ENCODE data around the gene PARD3. TPM values are rescaled to one million over a fixed set of nuclear protein-coding genes. Genes with fewer than 3 reads are reported as not detected.
A peak's percentile ranks its signal among the peaks of the same experiment; 100 is the strongest.

Gene PARD3
- polyA plus RNA-seq, 2 of the 4 experiments (the other 2 are of a cell fraction), result 110 to 200 TPM

- TF ChIP-seq SREBF2 (IDR thresholded peaks at IDR 0.05), result no peak
- TF ChIP-seq TP53 (CRISPR knock-in tag; IDR thresholded peaks at IDR 0.05), result 0 out of 2 replicates have a peak, but pooled peaks have one; percentile 28
- TF ChIP-seq KDM1A (IDR thresholded peaks at IDR 0.05; ENCODE audit: low read depth), result no peak
- no peak for TF ChIP-seq NPAS2 (CRISPR knock-in tag; IDR thresholded peaks at IDR 0.05; ENCODE audit: borderline replicate concordance)
- TF ChIP-seq MAX (IDR thresholded peaks at IDR 0.05), result peak; percentile 40; the same call in 1 of the 2 replicates
- TF ChIP-seq HEYL (CRISPR knock-in tag; IDR thresholded peaks at IDR 0.05), result no peak
- no peak for TF ChIP-seq HES2 (IDR thresholded peaks at IDR 0.05)
- TF ChIP-seq ZNF302 (CRISPR knock-in tag; IDR thresholded peaks at IDR 0.05), result no peak
- TF ChIP-seq GATA3 (IDR thresholded peaks at IDR 0.05; ENCODE audit: borderline replicate concordance), result peak; percentile 82; the same call in 1 of the 2 replicates
- no peak for TF ChIP-seq ESRRA (IDR thresholded peaks at IDR 0.05; ENCODE audit: borderline replicate concordance, low read length)
- no peak for TF ChIP-seq EHMT2 (IDR thresholded peaks at IDR 0.05; ENCODE audit: low read depth)
- TF ChIP-seq RARB (CRISPR knock-in tag; IDR thresholded peaks at IDR 0.05), result no peak; the same call in 1 of the 2 replicates
- TF ChIP-seq EP300 (IDR thresholded peaks at IDR 0.05), result peak in 1 of 2 experiments; percentile 40; a peak in 2 of 5 replicates
- TF ChIP-seq JUNB (IDR thresholded peaks at IDR 0.05), result peak; percentile 75
- no peak for TF ChIP-seq KDM5A (IDR thresholded peaks at IDR 0.05)
- TF ChIP-seq MAFK (IDR thresholded peaks at IDR 0.05; ENCODE audit: partially characterized antibody), result peak; percentile 91
- peak; percentile 88 to 92 for TF ChIP-seq RAD21 (conservative IDR thresholded peaks at IDR 0.05 in 1 of 2, IDR thresholded peaks at IDR 0.05 in 1 of 2)
- 0 out of 2 replicates have a peak, but pooled peaks have one; percentile 29 for TF ChIP-seq FOXS1 (CRISPR knock-in tag; IDR thresholded peaks at IDR 0.05)
- no peak for TF ChIP-seq ELK1 (IDR thresholded peaks at IDR 0.05; ENCODE audit: low read depth, low read length)
- peak; percentile 86 for TF ChIP-seq HOXB5 (CRISPR knock-in tag; IDR thresholded peaks at IDR 0.05)
- TF ChIP-seq RFX5 (IDR thresholded peaks at IDR 0.05), result no peak
- TF ChIP-seq NR3C1 (IDR thresholded peaks at IDR 0.05), result no peak
- peak; percentile 3; the same call in 1 of the 2 replicates for TF ChIP-seq NFE2L2 (conservative IDR thresholded peaks at IDR 0.05; ENCODE audit: low read length)
- peak in 1 of 2 experiments; percentile 69; a peak in 3 of 5 replicates for TF ChIP-seq JUN (IDR thresholded peaks at IDR 0.05)
- no peak for TF ChIP-seq CHD2 (IDR thresholded peaks at IDR 0.05; ENCODE audit: low read length, partially characterized antibody)
- no peak for TF ChIP-seq PBX3 (IDR thresholded peaks at IDR 0.05)
- TF ChIP-seq FOSB (CRISPR knock-in tag; IDR thresholded peaks at IDR 0.05), result no peak; the same call in 1 of the 2 replicates
- TF ChIP-seq CHD4 (IDR thresholded peaks at IDR 0.05; ENCODE audit: borderline replicate concordance), result no peak
- no peak for TF ChIP-seq ZC3H11A (IDR thresholded peaks at IDR 0.05)
- peak; percentile 69; the same call in 1 of the 2 replicates for TF ChIP-seq HMGXB4 (CRISPR knock-in tag; IDR thresholded peaks at IDR 0.05; ENCODE audit: borderline replicate concordance)
- peak; percentile 78 for TF ChIP-seq SMC3 (IDR thresholded peaks at IDR 0.05)
- no peak for TF ChIP-seq BHLHE40 (IDR thresholded peaks at IDR 0.05; ENCODE audit: low read depth, low read length)
- TF ChIP-seq HOXA7 (CRISPR knock-in tag; IDR thresholded peaks at IDR 0.05), result peak; percentile 70
Observed at GRCh38 chr10:34526758-34527730, 288.1 kb downstream of the PARD3 start (continued).

Measured in A549 (cell line).